ENCODE results near the gene ZFYVE28. TPM values are rescaled to one million over a fixed set of nuclear protein-coding genes. Genes with fewer than 3 reads are reported as not detected.

ZFYVE28 gene
- total and polyA plus RNA-seq, 10 of the 15 experiments (the other 5 are each of a cell fraction or from before 2014, with no cell fraction given) = 0.06 to 1.9 (median 0.22) TPM; not detected in 1

DNA sequence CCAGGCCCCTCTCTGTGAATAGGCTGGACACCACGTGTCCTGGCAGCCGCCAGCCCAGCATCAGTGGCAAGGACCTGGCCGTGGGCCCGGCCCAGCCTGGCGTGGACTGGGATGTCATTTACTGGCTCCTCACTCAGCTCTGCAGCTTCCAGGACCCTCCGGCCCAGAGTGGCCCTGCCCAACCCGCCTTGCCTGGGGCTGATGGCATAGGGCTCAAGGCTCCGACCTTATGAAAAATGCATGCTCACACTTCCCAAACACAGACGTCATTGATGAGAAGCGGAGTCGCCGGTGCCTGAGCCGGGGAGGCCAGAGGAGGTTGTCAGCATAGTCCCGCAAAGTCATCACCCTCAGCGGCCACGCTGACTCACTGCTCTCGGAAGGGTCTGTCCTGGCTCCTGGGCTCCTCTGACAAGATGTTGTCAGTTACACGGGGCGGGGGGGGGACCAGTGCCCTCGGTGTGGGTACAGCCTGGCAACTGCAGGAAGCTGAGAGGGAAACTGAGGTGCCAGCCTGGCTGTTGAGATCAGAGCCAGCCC, 14.6 kb upstream of the ZFYVE28 start:
- ChIA-PET CTCF (no interaction called here), POLR2A (no interaction called here), RAD21 (ENCODE audit: unreplicated experiment) (no interaction called here), SMC1A (ENCODE audit: uncharacterized antibody, unreplicated experiment) (no interaction called here)
- Histone ChIP-seq H2AFZ (ENCODE audit: control insufficient read depth, low read depth, low read length) (no peak overlapping the region), H3K27ac (ENCODE audit: control insufficient read depth, insufficient read depth) (no peak overlapping the region), H3K27me3 (replicated peaks in 1 of 2; ENCODE audit: control insufficient read depth in 2 of 2, insufficient read depth in 2 of 2, low read length in 1 of 2) (peaks cover 0 to 1% of the 10 kb centered on the region in 2 experiments; a peak in 2 of 4 replicates), H3K4me2 (ENCODE audit: control insufficient read depth, insufficient read depth) (no peak overlapping the region), H3K79me2 (ENCODE audit: control insufficient read depth, insufficient read depth, low read length) (no peaks in the 10 kb centered on the region), H4K20me1 (ENCODE audit: control insufficient read depth, insufficient read depth) (no peaks in the 10 kb centered on the region), H3K36me3 (ENCODE audit: control insufficient read depth in 2 of 2, insufficient read depth in 2 of 2, low read length in 1 of 2) (no peaks in the 10 kb centered on the region), H3K4me1 (ENCODE audit: control insufficient read depth, insufficient read depth, low read length) (no peaks in the 10 kb centered on the region), H3K9ac (ENCODE audit: control insufficient read depth, insufficient read depth, low read length) (no peak overlapping the region), H3K4me3 (no peak overlapping the region), H3K9me3 (replicated peaks; ENCODE audit: control insufficient read depth, insufficient read depth, low read length) (no peaks in the 10 kb centered on the region)
- ATAC-seq = no peak
- in situ Hi-C loops (cut with MboI) = no loop called here
- DNase-seq (ENCODE audit: low read depth, low spot score) = no peak
- 46% methylated on average over 20 of the region's 20 CpGs for whole genome bisulfite sequencing (ENCODE audit: insufficient coverage, insufficient replicate concordance, low lambda C conversion rate, missing lambda C conversion rate)
- FAIRE-seq = no peak
- BruUV-seq (replicated peaks) = no TSS peak
- intact Hi-C loops (cut with micrococcal nuclease; ENCODE audit: unreplicated experiment) = no loop called here
- no peak for TF ChIP-seq SMAD1 (IDR thresholded peaks at IDR 0.05; ENCODE audit: low read depth, partially characterized antibody)
- no peak for TF ChIP-seq POLR2A (IDR thresholded peaks at IDR 0.05; ENCODE audit: low read depth, low read length)
- no peak for TF ChIP-seq ZBTB4 (CRISPR knock-in tag; IDR thresholded peaks at IDR 0.05)
- TF ChIP-seq RELA (IDR thresholded peaks at IDR 0.05; ENCODE audit: borderline replicate concordance, partially characterized antibody) = no peak
- no peak for TF ChIP-seq CBX3 (IDR thresholded peaks at IDR 0.05; ENCODE audit: borderline replicate concordance, low read depth)
- no peak for TF ChIP-seq CBFB (IDR thresholded peaks at IDR 0.05; ENCODE audit: low read depth)
- TF ChIP-seq ZNF274 (IDR thresholded peaks at IDR 0.05; ENCODE audit: insufficient read depth, insufficient read length) = no peak
- no peak for TF ChIP-seq POLR2AphosphoS2 (IDR thresholded peaks at IDR 0.05; ENCODE audit: low read depth, low read length)
- no peak for TF ChIP-seq BRCA1 (IDR thresholded peaks at IDR 0.05; ENCODE audit: low read depth, low read length)
- TF ChIP-seq CBX5 (IDR thresholded peaks at IDR 0.05; ENCODE audit: low read depth) = no peak
- no peak for TF ChIP-seq IRF5 (IDR thresholded peaks at IDR 0.05; ENCODE audit: borderline replicate concordance)
- TF ChIP-seq ZNF687 (IDR thresholded peaks at IDR 0.05) = no peak
- TF ChIP-seq NR2C2 (IDR thresholded peaks at IDR 0.05; ENCODE audit: borderline replicate concordance, control insufficient read depth, insufficient read length, low read depth) = no peak
- no peak for TF ChIP-seq RBBP5 (conservative IDR thresholded peaks at IDR 0.05)
- no peak for TF ChIP-seq NFXL1 (IDR thresholded peaks at IDR 0.05; ENCODE audit: borderline replicate concordance)
- TF ChIP-seq JUNB (IDR thresholded peaks at IDR 0.05) = no peak

Measured in GM12878 (cell line).